ENCODE data around the gene RNASEH2B. TPM values are rescaled to one million over a fixed set of nuclear protein-coding genes. Genes with fewer than 3 reads are reported as not detected.

RNASEH2B gene
- total and polyA plus RNA-seq, 2 donors (not counting 1 experiment from before 2014, with no cell fraction given): 64.0 to 151 TPM

GRCh38 chr13:50884265-50884664 lies 25.3 kb upstream of the RNASEH2B start:
- Histone ChIP-seq H2AFZ (ENCODE audit: insufficient read depth, low read depth, low read length, poor library complexity, severe bottlenecking) (no peak overlapping the region), H4K20me1 (ENCODE audit: control insufficient read depth, insufficient read depth, low read length, poor library complexity, severe bottlenecking) (no peaks in the 10 kb centered on the region), H3K4me1 (ENCODE audit: control insufficient read depth in 2 of 2, insufficient read depth in 2 of 2, low read length in 2 of 2) (peaks cover 16 to 17% of the 10 kb centered on the region in 2 donors), H3K9ac (ENCODE audit: low read length) (no peak overlapping the region), H3K27me3 (replicated peaks in 1 of 4; ENCODE audit: control extremely low read depth in 1 of 4, control insufficient read depth in 3 of 4, insufficient read depth in 4 of 4, low read length in 3 of 4) (no peaks in the 10 kb centered on the region), H3K27ac (ENCODE audit: low read length in 2 of 2) (no peak overlapping the region), H3K79me2 (ENCODE audit: control insufficient read depth, insufficient read depth, low read length) (no peaks in the 10 kb centered on the region), H3K4me3 (ENCODE audit: control extremely low read depth in 1 of 5, extremely low read depth in 1 of 5, insufficient read depth in 1 of 5, low read depth in 2 of 5, low read length in 4 of 5) (no peak overlapping the region), H3K4me2 (replicated peaks; ENCODE audit: low read depth, low read length, poor library complexity, severe bottlenecking) (no peak overlapping the region), H3K9me3 (ENCODE audit: control extremely low read depth in 1 of 3, control insufficient read depth in 2 of 3, insufficient read depth in 1 of 3, low read length in 2 of 3) (no peaks in the 10 kb centered on the region), H3K36me3 (replicated peaks in 1 of 2; ENCODE audit: control extremely low read depth in 1 of 2, control insufficient read depth in 1 of 2, extremely low read depth in 1 of 2, insufficient read depth in 2 of 2, low read length in 1 of 2) (no peaks in the 10 kb centered on the region)
- no peak for TF ChIP-seq EZH2 (IDR thresholded peaks at IDR 0.05; ENCODE audit: borderline replicate concordance, insufficient read depth, low read depth, low read length, poor library complexity, severe bottlenecking)
- POLR2A ChIA-PET: no interaction called here
- no peak for ATAC-seq (ENCODE audit: low read depth)
- no peak overlapping the region for H3K4me3 Mint-ChIP-seq
- no peak overlapping the region for H3K27ac Mint-ChIP-seq
- H3K9me3 Mint-ChIP-seq (ENCODE audit: insufficient read depth): no peaks in the 10 kb centered on the region
- CTCF ChIA-PET: no interaction called here
- no peak for DNase-seq
- WGBS (ENCODE audit: insufficient coverage): 100% methylated on average over 1 of the region's 1 CpG
- intact Hi-C loops (cut with micrococcal nuclease): no loop called here
- H3K27me3 Mint-ChIP-seq: no peaks in the 10 kb centered on the region
- peaks cover 30% of the 10 kb centered on the region for H3K4me1 Mint-ChIP-seq

GRCh38 chr13:50887151-50887550 lies 22.4 kb upstream of the RNASEH2B start:
- no peak overlapping the region for H3K4me3 ChIP-seq (ENCODE audit: control extremely low read depth in 1 of 5, extremely low read depth in 1 of 5, insufficient read depth in 1 of 5, low read depth in 2 of 5, low read length in 4 of 5)
- ATAC-seq (ENCODE audit: low read depth) (no peak), DNase-seq (peak; percentile 19)
- H3K27ac Mint-ChIP-seq: peak overlapping the region; percentile 12
- H3K4me2 ChIP-seq (replicated peaks; ENCODE audit: low read depth, low read length, poor library complexity, severe bottlenecking): peak overlapping the region; percentile 46
- H3K4me1 ChIP-seq (ENCODE audit: control insufficient read depth in 2 of 2, insufficient read depth in 2 of 2, low read length in 2 of 2): peaks cover 36 to 37% of the 10 kb centered on the region in 2 donors
- no peaks in the 10 kb centered on the region for H3K27me3 Mint-ChIP-seq
- peaks cover 42% of the 10 kb centered on the region for H3K4me1 Mint-ChIP-seq
- H3K36me3 ChIP-seq (replicated peaks in 1 of 2; ENCODE audit: control extremely low read depth in 1 of 2, control insufficient read depth in 1 of 2, extremely low read depth in 1 of 2, insufficient read depth in 2 of 2, low read length in 1 of 2): no peaks in the 10 kb centered on the region
- TF ChIP-seq CTCF (IDR thresholded peaks at IDR 0.05) (no peak), EZH2 (IDR thresholded peaks at IDR 0.05; ENCODE audit: borderline replicate concordance, insufficient read depth, low read depth, low read length, poor library complexity, severe bottlenecking) (no peak)
- intact Hi-C loops (cut with micrococcal nuclease): no loop called here
- H3K79me2 ChIP-seq (ENCODE audit: control insufficient read depth, insufficient read depth, low read length): no peaks in the 10 kb centered on the region
- no peak overlapping the region for H2AFZ ChIP-seq (ENCODE audit: insufficient read depth, low read depth, low read length, poor library complexity, severe bottlenecking)
- CTCF ChIA-PET: no interaction called here
- 100% methylated on average over 2 of the region's 7 CpGs for WGBS (ENCODE audit: insufficient coverage)
- H3K9me3 Mint-ChIP-seq (ENCODE audit: insufficient read depth): no peaks in the 10 kb centered on the region
- H3K27ac ChIP-seq (ENCODE audit: low read length in 2 of 2): no peak overlapping the region
- H4K20me1 ChIP-seq (ENCODE audit: control insufficient read depth, insufficient read depth, low read length, poor library complexity, severe bottlenecking): no peaks in the 10 kb centered on the region
- no peaks in the 10 kb centered on the region for H3K9me3 ChIP-seq (ENCODE audit: control extremely low read depth in 1 of 3, control insufficient read depth in 2 of 3, insufficient read depth in 1 of 3, low read length in 2 of 3)
- H3K4me3 Mint-ChIP-seq: peak overlapping the region; percentile 2
- H3K9ac ChIP-seq (ENCODE audit: low read length): no peak overlapping the region
- POLR2A ChIA-PET: no interaction called here
- H3K27me3 ChIP-seq (replicated peaks in 1 of 4; ENCODE audit: control extremely low read depth in 1 of 4, control insufficient read depth in 3 of 4, insufficient read depth in 4 of 4, low read length in 3 of 4): no peaks in the 10 kb centered on the region
